Measurements from ENCODE around the gene ZNF530.
A peak's percentile ranks its signal among the peaks of the same experiment; 100 is the strongest.

ZNF530 gene

DNA sequence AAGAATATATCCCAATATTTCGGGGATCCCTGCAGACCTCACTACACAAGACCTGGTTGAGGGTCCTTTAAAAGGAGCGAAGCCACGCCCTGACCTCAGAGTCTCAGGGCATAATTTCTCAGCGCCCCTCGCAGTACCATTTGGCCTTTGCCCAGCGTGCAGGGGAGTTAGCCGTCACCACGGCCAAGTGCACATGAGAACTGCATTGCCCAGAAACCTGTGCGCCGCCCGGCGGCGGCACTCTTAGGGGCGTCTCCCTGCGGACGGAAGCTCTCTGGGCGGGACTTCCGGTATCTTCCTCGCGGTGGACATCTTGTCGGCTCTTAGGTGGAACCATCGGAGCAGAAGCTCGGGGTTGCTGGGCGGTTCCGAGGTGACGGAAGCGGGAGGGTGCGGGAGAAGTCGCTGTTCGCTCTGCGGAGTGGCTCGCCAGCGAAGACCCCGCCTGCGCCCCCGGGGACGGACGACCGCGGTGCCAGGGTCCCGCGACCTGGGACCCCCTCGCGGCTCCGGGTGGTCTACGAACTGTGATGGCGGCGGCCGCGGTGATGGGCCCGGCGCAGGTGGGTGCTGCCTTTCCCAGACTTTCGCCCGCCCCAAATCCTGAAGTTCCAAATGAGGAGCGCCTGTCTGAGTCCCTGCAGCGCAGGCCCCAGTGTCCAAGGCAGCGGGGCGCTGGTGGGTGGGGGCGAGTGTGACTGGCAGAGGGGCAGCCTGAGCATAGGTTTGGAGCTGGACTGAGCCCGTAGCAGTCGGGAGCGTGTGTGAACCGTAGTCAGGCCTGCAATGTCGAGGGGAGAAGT lies 14.5 kb downstream of the ZNF530 start, which contains the start of gene ZNF134:
ZNF134 (plus strand) TSS at position 302 of the 803 bp plus-strand sequence. CDS start 5,227 bp downstream, outside the sequence.
- peak; percentile 78 to 82 (median 80) for DNase-seq (ENCODE audit: low read depth in 4 of 4, low spot score in 1 of 4)

DNA sequence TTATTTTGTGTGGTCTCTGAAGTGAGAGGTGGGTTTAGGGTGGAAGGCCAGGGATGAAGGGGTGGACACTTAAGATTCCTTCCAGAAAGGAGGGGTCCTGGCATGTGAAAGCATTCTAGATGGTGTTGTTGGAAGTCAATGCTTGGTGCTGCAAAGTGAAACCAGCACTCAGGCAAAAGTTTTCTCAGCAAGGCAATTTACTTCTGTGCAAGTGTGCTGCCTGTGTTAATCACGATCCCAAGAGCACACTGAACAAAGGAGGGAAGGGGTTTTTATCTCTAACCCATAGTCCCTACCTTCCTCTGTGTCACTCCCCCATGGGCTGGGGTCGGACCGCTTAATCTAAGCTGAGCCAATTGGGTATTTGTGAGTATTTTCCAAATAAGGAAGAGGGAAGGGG lies 15.7 kb downstream of the ZNF530 start:
- no peak for DNase-seq (ENCODE audit: low read depth in 4 of 4, low spot score in 1 of 4)

DNA sequence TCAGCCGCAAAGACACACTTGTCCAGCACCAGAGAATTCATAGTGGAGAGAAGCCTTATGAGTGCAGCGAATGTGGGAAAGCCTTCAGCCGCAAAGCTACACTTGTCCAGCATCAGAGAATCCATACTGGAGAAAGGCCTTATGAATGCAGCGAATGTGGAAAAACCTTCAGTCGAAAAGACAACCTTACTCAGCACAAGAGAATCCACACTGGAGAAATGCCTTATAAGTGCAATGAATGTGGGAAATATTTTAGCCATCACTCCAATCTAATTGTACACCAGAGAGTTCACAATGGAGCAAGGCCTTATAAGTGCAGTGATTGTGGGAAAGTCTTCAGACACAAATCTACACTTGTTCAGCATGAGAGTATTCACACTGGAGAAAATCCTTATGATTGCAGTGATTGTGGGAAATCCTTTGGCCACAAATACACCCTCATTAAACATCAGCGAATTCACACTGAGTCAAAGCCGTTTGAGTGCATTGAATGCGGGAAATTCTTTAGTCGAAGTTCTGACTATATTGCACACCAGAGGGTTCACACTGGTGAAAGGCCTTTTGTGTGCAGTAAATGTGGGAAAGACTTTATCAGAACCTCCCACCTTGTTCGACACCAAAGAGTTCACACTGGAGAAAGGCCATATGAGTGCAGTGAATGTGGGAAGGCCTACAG lies 21.1 kb downstream of the ZNF530 start:
- no peak for DNase-seq (ENCODE audit: low read depth in 4 of 4, low spot score in 1 of 4)

DNA sequence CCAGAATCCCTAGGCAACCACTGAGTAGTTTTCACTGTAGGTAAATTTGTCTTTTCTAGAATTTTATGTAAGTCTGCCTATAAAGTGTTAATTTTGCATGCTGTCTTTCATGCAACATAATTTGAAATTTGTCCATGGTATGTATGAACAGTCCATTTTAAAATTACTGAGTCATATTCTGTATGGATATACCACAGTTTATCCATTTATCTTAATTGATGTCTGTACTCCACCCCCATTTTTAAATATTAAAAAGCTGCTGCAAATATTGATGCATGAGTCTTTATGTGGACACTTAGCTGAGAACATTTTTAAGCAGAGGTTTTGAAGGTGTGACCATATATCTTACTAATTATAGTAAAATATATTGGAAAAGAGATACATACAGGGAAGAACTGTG lies 23.4 kb downstream of the ZNF530 start:
- DNase-seq (ENCODE audit: low read depth in 4 of 4, low spot score in 1 of 4): no peak

DNA sequence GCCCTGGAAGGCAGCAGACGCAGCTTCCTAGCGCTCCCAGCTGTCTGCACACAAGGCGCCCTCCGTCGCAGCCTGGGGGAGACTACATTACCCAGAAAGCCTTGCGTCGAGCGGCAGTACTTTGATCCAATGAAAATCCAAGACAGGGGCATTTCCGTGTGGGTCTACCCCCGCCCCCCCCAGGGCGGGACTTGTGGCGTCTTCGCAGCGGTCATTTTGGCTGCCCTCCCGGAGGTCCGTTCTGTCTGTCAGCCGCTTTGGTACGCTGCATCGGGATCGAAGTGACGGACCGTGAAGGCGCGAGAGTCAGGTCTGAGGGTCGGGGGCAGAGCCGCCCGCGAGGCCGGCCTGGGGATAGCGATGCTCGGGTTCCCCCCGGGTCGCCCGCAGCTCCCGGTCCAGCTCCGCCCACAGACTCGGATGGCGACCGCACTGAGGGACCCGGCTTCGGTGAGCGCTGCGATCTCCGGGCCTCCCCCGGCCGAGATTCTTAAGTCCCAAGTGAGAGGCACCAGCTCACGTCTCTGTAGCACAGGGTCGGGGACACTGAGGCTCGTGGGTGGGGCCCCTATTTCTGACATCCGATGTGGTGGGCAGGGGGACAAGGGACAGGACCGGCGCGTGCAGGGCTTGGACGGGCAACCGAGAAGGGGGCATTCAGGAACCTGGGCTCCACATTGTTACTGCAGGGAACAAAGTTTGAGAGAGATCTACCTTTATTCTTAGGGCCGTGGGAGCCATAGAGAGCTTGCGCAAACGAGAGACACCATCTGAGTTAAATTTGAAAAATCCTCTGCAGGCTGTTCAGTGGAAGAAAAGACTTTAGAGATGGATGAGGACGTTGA lies 33.5 kb downstream of the ZNF530 start, which contains the start of gene ZNF211:
ZNF211 (plus strand) TSS at position 182 of the 845 bp plus-strand sequence; CDS start at position 361, 179 bp downstream.
- peak; percentile 57 to 79 (median 66) for DNase-seq (ENCODE audit: low read depth in 4 of 4, low spot score in 1 of 4)

DNA sequence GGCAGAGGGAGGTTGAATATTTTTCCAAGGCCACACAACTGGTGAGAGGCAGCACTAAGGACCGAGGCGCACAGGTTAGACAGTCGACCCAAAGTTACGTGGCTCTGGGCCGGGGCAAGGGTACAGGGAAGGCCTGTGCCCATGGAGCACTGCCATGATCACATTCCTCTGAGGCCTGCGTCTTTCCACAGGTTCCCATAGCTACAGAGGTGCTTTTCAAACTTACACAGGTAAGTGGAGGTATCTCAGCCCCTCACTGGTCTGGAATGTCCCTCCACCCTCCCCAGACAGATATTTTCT lies 34.1 kb downstream of the ZNF530 start:
- DNase-seq (ENCODE audit: low read depth in 4 of 4, low spot score in 1 of 4): no peak

DNA sequence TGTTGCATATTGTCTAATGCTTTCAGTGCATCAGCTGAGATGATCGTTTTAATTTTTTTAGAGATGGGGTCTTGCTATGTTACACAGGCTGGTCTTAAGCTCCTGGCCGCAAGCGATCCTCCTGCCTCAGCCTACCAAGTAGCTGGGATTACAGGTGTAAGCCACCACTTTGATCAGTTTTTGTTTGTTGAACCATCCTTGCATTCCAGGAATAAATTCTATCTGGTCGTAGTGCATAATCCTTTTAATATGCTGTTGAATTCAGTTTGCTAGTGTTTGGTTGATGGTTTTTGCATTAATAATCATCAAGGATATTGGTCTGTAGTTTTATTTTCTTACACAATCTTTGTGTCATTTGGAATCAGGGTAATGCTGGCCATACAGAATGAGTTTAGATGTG lies 37.7 kb downstream of the ZNF530 start:
- DNase-seq (ENCODE audit: low read depth in 4 of 4, low spot score in 1 of 4): no peak

DNA sequence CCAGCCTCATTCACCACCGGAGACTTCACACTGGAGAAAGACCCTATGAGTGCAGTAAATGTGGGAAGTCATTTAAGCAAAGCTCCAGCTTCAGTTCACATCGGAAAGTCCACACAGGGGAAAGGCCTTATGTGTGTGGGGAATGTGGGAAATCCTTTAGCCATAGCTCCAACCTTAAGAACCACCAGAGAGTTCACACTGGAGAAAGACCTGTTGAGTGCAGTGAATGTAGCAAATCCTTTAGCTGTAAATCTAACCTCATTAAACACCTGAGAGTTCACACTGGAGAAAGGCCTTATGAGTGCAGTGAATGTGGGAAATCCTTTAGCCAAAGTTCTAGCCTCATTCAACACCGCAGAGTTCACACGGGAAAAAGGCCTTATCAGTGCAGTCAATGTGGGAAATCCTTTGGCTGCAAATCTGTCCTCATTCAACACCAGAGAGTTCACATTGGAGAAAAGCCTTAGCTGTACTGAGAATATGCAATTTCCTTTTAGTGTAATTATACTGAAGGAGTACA lies 42.1 kb downstream of the ZNF530 start:
- DNase-seq (ENCODE audit: low read depth in 4 of 4, low spot score in 1 of 4): no peak

DNA sequence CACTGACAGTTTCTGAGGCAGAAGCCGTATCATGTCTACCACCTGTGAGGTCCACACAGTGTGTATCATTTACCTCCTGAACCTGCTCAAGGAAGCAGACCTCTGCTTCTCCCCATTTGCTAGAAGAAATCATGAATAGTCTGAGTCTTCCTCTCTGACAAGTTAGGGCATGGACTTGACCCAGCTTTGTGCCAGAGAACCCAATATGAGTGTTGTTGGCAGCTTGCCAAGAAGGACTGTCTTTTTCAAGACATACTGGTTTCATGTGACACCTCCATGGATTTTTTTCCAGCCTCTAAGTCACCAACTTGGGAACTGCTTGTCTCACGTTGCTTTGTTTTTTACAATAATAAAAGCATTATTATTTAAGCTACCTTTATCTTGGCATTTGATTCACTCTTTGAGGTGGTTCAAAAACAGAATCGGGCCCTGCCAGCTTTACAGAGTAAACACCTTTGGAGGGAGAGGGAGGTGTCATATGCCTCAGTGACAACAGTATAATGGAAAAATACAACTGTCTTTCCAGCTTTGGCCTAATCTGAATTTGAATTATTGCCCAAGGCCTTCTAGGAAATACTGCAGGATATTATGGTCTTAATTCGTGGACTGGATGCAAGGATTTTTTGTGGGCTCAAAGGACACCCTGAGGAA lies 42.8 kb downstream of the ZNF530 start:
- no peak for DNase-seq (ENCODE audit: low read depth in 4 of 4, low spot score in 1 of 4)

DNA sequence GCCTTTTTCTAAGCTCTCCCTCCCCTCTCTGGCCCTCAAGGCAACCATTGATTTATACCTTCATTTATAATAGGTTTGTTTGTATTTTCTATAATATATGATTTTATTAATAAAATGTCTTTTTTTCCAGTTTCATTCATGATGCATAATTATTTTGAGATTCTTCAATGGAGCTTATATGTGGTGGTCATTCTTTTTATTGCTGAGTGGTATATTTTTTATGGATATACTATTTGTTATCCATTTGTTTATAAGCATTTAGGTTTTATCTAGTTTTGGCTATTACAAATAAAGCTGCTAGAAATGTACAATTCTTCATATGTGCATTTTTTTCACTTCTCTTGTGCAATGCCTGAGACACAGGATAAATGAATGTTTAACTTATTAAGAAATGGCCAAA lies 44.0 kb downstream of the ZNF530 start:
- no peak for DNase-seq (ENCODE audit: low read depth in 4 of 4, low spot score in 1 of 4)

DNA sequence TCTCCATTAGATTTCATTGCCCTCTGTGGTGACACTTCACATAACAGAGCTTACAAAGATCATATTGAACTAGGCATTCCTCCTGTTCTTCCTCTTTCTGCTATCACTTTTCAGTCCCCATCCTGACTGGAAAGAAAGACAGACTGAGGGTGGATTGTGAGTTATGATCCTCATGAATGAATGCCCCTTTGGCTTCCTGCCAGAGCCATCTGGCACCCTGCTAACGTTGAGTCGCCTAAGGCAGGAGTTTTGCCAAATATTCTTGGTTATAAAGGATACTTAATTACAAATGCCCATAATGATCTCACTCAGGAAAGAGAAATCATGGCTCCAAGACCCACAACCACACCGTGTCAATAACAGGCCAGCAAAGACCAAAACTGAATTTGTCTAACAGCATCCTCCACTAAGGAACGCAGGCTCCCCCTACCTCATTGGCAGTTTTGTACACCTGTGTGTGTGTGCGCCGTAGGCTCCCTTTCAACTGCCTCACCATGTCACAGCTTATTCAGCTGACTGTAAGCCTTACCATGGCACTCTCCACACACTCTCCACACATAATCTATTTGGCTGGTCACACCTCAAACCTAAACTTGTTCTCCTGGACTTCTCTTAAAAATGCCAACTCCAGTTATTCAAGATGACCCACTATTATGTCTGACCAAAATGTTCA lies 48.8 kb downstream of the ZNF530 start:
- DNase-seq (ENCODE audit: low read depth in 4 of 4, low spot score in 1 of 4): no peak

DNA sequence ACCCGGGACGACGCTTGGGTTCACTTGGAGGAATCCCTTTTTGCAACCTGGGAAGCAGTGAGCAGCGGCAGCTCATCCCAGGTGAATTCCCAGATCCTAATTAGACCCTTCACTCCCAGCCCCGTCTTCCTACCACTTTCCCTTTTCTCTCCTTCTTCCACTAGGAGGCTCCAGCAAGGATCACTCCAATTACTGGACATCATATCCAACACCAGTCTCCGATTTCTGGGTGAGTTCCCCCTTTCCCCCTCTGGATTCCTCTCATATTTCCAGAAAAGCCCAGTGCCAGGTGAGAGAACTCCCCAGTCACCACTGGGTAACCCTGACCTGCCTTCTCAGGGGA lies 51.9 kb downstream of the ZNF530 start:
- DNase-seq (ENCODE audit: low read depth in 4 of 4, low spot score in 1 of 4): no peak

DNA sequence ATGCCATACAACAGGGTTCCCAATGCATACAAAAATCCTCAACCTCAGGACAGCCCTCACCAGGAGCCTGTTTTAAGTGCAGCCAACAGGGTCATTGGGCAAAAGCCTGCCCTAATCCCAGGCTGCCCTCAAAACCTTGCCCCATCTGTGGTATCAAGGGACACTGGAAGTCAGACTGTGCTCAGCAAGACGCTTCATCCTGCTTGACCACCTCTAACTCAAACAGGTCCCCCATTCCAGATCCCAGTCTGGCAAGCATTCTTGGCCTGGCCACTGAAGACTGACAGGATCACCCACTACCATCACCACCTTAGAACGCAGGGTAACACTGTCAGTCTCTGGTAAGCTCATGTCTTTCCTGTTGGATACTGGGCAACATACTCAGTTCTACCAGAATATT lies 54.0 kb downstream of the ZNF530 start:
- DNase-seq (ENCODE audit: low read depth in 4 of 4, low spot score in 1 of 4): no peak

DNA sequence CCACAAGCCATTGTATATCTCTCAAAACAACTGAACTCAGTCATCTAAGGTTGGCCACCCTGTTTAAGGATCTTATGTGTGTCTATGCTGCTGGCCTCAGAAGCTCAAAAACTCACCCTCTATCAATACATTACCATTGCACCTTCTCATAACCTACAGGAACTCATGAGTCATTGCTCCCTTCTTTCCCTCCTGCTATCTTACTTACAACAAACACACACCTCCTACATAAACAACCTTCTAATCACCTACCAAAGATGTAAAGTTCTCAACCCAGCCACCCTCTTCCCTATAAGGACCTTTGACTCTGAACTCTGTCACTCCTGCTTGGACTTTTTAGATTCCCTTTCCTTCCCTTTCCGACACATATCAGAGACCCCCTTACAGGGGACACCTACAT lies 55.8 kb downstream of the ZNF530 start:
- no peak for DNase-seq (ENCODE audit: low read depth in 4 of 4, low spot score in 1 of 4)

DNA sequence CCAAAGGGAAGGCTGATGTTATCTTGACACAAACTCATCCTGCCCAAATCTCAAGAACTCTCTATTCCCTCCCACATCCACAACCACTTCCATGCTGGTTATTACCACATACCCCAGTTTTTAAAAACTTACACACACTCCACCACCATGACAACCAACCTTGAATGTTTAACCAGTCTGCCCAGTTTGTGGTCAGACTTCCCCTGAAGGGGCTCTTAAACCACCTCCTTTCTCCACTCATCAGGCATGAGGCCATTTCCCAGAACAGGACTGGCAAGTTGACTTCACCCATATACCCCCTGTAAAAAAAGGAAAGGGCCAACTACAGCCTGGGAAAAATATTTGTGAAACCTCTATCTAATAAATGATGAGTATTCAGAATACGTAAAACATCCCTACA lies 56.7 kb downstream of the ZNF530 start:
- no peak for DNase-seq (ENCODE audit: low read depth in 4 of 4, low spot score in 1 of 4)
